HG03097 (cell line): ENCODE results near the gene RASIP1.
"Not testable (repeated sequence)": the region's sequence is repeated elsewhere in the genome, so short reads cannot be mapped to it uniquely, and the experiment has no call there.

Experiments
- ATAC-seq: cut with Tn5 transposase; IDR thresholded peaks from one replicate; pipeline ENCODE4 v1.9.1; 2021; ENCODE audit not compliant: unreplicated experiment, low FRiP score

RASIP1 gene

GRCh38 chr19:48713864-48714755, 26.3 kb downstream of the RASIP1 start:
- ATAC-seq, result peak; percentile 92

- ATAC-seq, result no peak
Measured at GRCh38 chr19:48713041-48713863, 27.2 kb downstream of the RASIP1 start.

DNA sequence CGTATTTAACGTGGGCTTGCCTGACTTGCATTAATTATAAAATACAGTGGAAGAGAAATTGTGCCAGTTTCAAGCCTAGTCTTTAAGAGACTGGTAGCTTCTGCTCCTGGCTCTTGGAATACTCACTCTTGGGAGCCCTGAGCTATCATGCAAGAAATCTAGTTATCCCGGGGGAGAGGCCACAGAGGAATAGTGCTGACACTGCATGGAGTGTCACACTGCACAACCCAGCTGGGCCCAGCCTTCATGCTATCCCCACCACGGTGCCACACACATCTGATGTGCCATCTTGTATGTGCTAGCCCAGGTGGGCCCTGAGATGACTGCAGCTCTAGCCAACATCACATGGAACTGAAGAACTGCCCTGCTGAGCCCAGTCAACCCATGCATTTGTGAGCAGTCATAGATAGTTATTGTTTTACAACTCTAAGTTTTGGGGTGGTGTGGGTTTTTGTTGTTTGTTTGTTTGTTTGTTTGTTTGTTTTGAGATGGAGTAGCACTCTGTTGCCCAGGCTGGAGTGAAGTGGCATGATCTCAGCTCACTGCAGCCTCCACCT, 29.2 kb downstream of the RASIP1 start:
- ATAC-seq, result no peak

- ATAC-seq, result no peak
Measured at GRCh38 chr19:48708471-48708870, 31.9 kb downstream of the RASIP1 start.

DNA sequence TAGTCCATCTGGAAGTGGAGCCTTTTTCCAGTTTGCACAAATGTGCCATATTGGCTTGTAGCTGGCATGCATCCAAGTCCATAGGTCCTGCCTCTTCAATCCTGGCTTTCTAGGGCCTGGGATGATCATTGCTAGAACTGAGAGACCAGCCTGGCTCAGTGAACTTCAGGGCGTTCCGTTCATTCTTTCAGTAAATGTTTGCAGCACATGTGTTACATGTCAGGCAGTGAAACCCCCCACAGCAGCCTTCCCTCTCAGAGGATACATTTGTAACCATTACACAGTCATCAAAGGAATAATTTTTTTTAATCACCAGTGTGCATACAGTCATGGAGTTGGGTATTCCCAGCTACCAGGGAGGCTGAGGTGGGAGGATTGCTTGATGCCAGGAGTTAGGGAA, 35.0 kb downstream of the RASIP1 start:
- ATAC-seq, result no peak

DNA sequence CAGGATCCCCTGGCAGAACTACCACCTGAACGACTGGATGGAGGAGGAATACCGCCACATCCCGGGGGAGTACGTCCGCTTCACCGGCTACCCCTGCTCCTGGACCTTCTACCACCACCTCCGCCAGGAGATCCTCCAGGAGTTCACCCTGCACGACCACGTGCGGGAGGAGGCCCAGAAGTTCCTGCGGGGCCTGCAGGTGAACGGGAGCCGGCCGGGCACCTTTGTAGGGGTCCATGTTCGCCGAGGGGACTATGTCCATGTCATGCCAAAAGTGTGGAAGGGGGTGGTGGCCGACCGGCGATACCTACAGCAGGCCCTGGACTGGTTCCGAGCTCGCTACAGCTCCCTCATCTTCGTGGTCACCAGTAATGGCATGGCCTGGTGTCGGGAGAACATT, 37.1 kb downstream of the RASIP1 start:
- ATAC-seq, result no peak

DNA sequence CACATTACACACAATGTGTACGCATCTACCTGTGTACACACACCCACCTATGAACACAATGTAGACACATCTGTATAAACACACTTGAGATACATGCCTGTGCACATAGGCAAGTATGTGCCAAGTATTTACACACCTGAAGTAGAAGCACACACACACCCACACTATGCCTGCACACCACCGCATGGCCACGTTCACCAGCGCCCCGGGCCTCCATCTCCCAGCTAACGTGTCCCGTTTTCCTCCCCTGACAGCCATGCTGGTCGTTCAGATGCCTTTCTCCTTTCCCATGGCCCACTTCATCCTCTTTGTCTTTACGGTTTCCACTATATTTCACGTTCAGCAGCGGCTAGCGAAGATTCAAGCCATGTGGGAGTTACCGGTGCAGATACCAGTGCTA, 37.7 kb downstream of the RASIP1 start:
- ATAC-seq, result no peak

- ATAC-seq, result no peak
Measured at GRCh38 chr19:48698046-48698445, 42.4 kb downstream of the RASIP1 start.

DNA sequence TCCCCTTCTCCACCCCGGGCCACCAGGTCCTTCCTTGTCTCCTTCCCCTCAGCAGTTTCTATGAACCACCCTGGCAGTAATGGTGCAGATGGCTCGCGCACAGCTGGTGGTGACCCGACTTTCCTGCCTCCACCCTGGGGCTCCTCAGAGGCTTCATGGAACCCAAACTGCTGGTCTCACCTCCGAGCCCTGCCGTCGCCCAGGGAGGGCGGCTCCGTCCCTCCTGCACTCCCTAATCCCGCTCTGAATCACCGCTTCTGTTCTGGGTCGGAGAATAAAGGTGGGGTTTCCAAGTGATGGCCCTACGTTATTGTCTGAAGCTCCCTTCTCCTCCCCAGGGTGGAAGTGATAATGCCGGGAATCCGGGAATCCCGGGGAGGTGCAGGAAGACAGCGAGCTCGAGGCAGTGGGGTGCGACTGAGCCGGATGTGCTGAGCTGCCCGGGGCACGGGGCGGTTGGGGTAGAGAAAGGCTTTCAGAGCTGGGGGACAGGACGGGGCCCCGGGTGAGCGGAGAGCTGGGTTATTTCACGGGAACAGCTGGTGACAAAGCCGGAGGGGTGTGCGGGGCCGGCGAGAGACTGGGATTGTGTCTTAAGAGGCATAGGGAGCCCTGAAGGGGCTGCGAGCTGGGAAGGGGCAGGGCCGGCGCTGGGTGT, 43.9 kb downstream of the RASIP1 start:
- ATAC-seq, result no peak

GRCh38 chr19:48695743-48696352, 44.6 kb downstream of the RASIP1 start, which contains the start of gene FUT2:
TSS of gene FUT2 (plus strand) at chr19:48695971. CDS start at chr19:48702957, 6,986 bp downstream.
- ATAC-seq, result no peak

DNA sequence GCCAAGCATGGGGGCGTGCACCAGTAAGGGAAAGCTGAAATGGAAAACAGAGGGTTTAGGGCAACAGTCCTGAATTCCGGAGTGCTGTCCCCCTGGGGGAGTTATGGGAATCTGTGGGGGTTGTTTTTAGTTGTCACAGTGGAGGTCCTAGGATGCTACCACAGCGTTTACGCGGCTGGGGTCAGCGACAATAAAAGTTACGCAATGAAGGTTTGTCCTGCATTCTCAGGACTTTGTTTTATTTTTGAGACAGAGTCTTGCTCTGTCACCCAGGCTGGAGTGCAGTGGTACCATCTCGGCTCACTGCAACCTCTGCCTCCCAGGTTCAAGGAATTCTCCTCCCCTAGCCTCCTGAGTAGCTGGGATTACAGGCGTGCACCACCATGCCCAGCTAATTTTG, 46.8 kb downstream of the RASIP1 start:
- not testable (repeated sequence) for ATAC-seq

DNA sequence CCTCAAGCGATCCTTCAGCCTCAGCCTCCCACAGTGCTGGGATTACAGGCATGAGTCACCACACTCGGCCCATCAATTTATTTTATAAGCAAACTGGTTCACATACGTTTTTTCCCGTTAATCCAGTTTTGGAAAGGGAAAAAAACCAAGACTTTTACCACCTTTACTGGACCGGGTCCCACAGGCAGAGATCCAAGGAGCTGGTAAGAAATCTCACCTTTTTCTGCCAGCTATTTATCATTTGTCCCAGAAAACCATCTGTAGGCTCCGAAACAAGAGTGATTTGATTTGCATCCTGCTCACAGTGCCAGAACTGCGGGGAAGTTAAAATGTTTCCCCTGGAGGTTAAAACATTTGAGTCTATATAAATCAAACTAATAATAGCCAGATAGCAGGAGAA, 51.0 kb downstream of the RASIP1 start:
- no peak for ATAC-seq

GRCh38 chr19:48687776-48688175, 52.6 kb downstream of the RASIP1 start:
- no peak for ATAC-seq

DNA sequence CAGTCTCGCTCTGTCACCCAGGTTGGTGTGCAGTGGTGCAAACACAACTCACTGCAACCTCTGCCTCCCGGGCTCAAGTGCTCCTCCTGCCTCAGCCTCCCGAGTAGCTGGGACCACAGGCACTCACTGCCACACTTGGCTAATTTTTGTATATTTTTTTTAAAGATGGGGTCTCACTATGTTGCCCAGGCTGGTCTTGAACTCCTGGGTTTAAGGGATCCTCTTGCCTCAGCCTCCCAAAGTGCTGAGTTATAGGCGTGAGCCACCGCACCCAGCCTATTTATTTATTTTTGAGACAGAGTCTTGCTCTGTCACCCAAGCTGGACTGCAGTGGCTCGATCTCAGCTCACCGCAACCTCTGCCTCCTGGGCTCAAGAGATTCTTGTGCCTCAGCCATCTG, 53.8 kb downstream of the RASIP1 start:
- ATAC-seq, result not testable (repeated sequence)

DNA sequence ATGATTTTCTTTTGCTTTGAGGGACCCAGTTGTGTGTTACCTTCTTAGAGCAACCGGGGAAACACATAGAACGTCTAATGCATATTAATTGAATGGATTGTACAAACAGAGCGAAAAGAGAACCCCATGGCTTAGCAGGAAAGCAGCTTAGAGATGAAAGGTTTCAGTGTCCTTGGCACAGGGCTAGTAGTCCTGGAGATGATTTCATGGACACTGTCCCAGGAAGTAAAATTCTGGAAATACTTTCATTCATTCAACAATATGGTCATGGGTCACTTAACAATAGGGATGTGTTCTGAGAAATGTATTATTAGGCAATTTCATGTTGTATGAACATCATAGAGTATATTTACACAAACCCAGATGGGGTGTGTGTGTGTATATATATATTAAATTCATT, 54.3 kb downstream of the RASIP1 start:
- no peak for ATAC-seq

DNA sequence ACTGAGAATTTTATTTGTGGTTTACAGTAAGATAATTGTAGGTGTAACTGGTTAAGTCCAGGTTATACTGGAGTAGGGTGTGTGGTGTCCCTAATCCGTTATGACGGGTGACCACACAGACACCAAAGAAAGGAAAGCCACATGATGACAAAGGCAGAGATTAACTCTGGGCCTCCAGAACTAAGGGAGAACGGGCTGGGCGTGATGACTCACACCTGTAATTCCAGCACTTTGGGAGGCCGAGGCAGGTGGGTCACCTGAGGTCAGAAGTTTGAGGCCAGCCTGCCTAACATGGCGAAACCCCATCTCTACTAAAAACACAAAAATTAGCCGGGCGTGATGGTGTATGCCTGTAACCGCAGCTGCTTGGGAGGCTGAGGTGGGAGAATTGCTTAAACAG, 54.8 kb downstream of the RASIP1 start:
- ATAC-seq, result no peak

DNA sequence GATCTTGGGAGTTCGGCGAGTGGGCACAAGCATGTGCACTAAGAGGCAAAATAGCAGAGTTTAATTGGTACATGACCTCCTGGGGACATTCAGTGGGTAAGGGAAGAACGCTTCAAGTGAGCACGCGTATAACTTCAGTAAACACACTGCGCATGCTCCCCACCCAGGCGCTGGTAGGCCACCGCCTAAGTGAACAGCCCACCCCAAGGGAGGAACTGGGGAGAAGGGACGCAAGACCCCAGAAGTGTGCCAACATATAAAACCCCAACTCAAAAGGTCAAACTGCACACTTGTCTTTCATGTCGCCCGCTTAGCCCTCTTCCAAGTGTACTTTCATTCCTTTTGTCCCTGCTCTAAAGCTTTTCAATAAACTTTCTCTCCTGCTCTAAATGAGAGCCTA, 57.1 kb downstream of the RASIP1 start:
- ATAC-seq, result no peak

GRCh38 chr19:48681127-48681470, 59.3 kb downstream of the RASIP1 start:
- no peak for ATAC-seq

- no peak for ATAC-seq
Measured at GRCh38 chr19:48680436-48681126, 59.8 kb downstream of the RASIP1 start.

- not testable (repeated sequence) for ATAC-seq
Measured at GRCh38 chr19:48680006-48680405, 60.4 kb downstream of the RASIP1 start.
